ENCODE results near the gene PIGU. TPM values are rescaled to one million over a fixed set of nuclear protein-coding genes. Genes with fewer than 3 reads are reported as not detected.

PIGU gene
- total RNA-seq, 2 experiments from 2014 or later: 16.6 to 27.9 TPM

GRCh38 chr20:34711813-34712430 is 35.0 kb upstream of the PIGU start:
- POLR2A ChIA-PET: no interaction called here
- Histone ChIP-seq H3K9me2 (ENCODE audit: insufficient read depth, low read length) (no peaks in the 10 kb centered on the region), H4K20me1 (ENCODE audit: insufficient read depth, low read length) (no peaks in the 10 kb centered on the region), H3K79me2 (ENCODE audit: insufficient read depth, low read depth, low read length) (no peaks in the 10 kb centered on the region), H3K4me2 (ENCODE audit: low read length) (no peak overlapping the region), H3K27ac (ENCODE audit: low read depth, low read length, poor library complexity, severe bottlenecking) (no peak overlapping the region), H2AFZ (ENCODE audit: low read length) (no peak overlapping the region), H3K36me3 (ENCODE audit: insufficient read depth, low read length) (no peaks in the 10 kb centered on the region), H3K4me1 (ENCODE audit: insufficient read depth, low read length, poor library complexity, severe bottlenecking) (peaks cover 6% of the 10 kb centered on the region), H3K4me3 (ENCODE audit: low read depth, low read length, poor library complexity, severe bottlenecking) (no peak overlapping the region), H3K9me3 (ENCODE audit: low read length) (no peaks in the 10 kb centered on the region)
- BruUV-seq (replicated peaks): no TSS peak
- intact Hi-C loops (cut with micrococcal nuclease; ENCODE audit: unreplicated experiment): no loop called here
- DNase-seq (ENCODE audit: low spot score): no peak
- no peak for TF ChIP-seq EZH2phosphoT487 (IDR thresholded peaks at IDR 0.05; ENCODE audit: borderline replicate concordance, low read depth, low read length)
- TF ChIP-seq CTCF (conservative IDR thresholded peaks at IDR 0.05; ENCODE audit: low read length): no peak
- CTCF ChIA-PET (ENCODE audit: unreplicated experiment): no interaction called here

- H3K79me2 ChIP-seq (ENCODE audit: insufficient read depth, low read depth, low read length): no peaks in the 10 kb centered on the region
- DNase-seq (ENCODE audit: low spot score): no peak
- no peak overlapping the region for H2AFZ ChIP-seq (ENCODE audit: low read length)
- no peak overlapping the region for H3K4me2 ChIP-seq (ENCODE audit: low read length)
- no TSS peak for BruUV-seq (replicated peaks)
- H4K20me1 ChIP-seq (ENCODE audit: insufficient read depth, low read length): no peaks in the 10 kb centered on the region
- no peak overlapping the region for H3K4me3 ChIP-seq (ENCODE audit: low read depth, low read length, poor library complexity, severe bottlenecking)
- TF ChIP-seq CTCF (conservative IDR thresholded peaks at IDR 0.05; ENCODE audit: low read length) (no peak), EZH2phosphoT487 (IDR thresholded peaks at IDR 0.05; ENCODE audit: borderline replicate concordance, low read depth, low read length) (no peak)
- no peaks in the 10 kb centered on the region for H3K36me3 ChIP-seq (ENCODE audit: insufficient read depth, low read length)
- H3K4me1 ChIP-seq (ENCODE audit: insufficient read depth, low read length, poor library complexity, severe bottlenecking): peaks cover 6% of the 10 kb centered on the region
- no peaks in the 10 kb centered on the region for H3K9me3 ChIP-seq (ENCODE audit: low read length)
- intact Hi-C loops (cut with micrococcal nuclease; ENCODE audit: unreplicated experiment): no loop called here
- H3K27ac ChIP-seq (ENCODE audit: low read depth, low read length, poor library complexity, severe bottlenecking): no peak overlapping the region
- POLR2A ChIA-PET: no interaction called here
- CTCF ChIA-PET (ENCODE audit: unreplicated experiment): no interaction called here
- no peaks in the 10 kb centered on the region for H3K9me2 ChIP-seq (ENCODE audit: insufficient read depth, low read length)
Observed at GRCh38 chr20:34710861-34711574, 34.1 kb upstream of the PIGU start.

- BruUV-seq (replicated peaks): no TSS peak
- POLR2A ChIA-PET: no interaction called here
Observed at GRCh38 chr20:34710568-34710839, 33.6 kb upstream of the PIGU start.

More at GRCh38 chr20:34710568-34710839, 33.6 kb upstream of the PIGU start:
- Histone ChIP-seq H3K27ac (ENCODE audit: low read depth, low read length, poor library complexity, severe bottlenecking) (no peak overlapping the region), H3K4me2 (ENCODE audit: low read length) (peak overlapping the region; percentile 85; the same call in 1 of the 2 replicates), H3K9me3 (ENCODE audit: low read length) (no peaks in the 10 kb centered on the region), H2AFZ (ENCODE audit: low read length) (no peak overlapping the region), H3K79me2 (ENCODE audit: insufficient read depth, low read depth, low read length) (no peaks in the 10 kb centered on the region), H3K36me3 (ENCODE audit: insufficient read depth, low read length) (no peaks in the 10 kb centered on the region), H4K20me1 (ENCODE audit: insufficient read depth, low read length) (no peaks in the 10 kb centered on the region), H3K4me1 (ENCODE audit: insufficient read depth, low read length, poor library complexity, severe bottlenecking) (peaks cover 9% of the 10 kb centered on the region), H3K4me3 (ENCODE audit: low read depth, low read length, poor library complexity, severe bottlenecking) (no peak overlapping the region), H3K9me2 (ENCODE audit: insufficient read depth, low read length) (no peaks in the 10 kb centered on the region)
- no peak for TF ChIP-seq EZH2phosphoT487 (IDR thresholded peaks at IDR 0.05; ENCODE audit: borderline replicate concordance, low read depth, low read length)
- TF ChIP-seq CTCF (conservative IDR thresholded peaks at IDR 0.05; ENCODE audit: low read length): no peak
- CTCF ChIA-PET (ENCODE audit: unreplicated experiment): no interaction called here
- no peak for DNase-seq (ENCODE audit: low spot score)
- intact Hi-C loops (cut with micrococcal nuclease; ENCODE audit: unreplicated experiment): no loop called here

Measured in OCI-LY7 (cell line).